Measurements from ENCODE around the gene OSBPL9.

The OSBPL9 gene

GRCh38 chr1:51669816-51670215 lies 52.9 kb downstream of the OSBPL9 start:
- no peaks in the 10 kb centered on the region for H3K27me3 ChIP-seq (replicated peaks; ENCODE audit: control insufficient read depth, insufficient read depth, low read length)
- H3K36me3 ChIP-seq (ENCODE audit: control insufficient read depth, insufficient read depth, low read length) = no peaks in the 10 kb centered on the region
- no peak for DNase-seq (ENCODE audit: extremely low read depth, insufficient read length)
- no peak for TF ChIP-seq CTCF (IDR thresholded peaks at IDR 0.05; ENCODE audit: insufficient read depth, low read length, poor library complexity, severe bottlenecking)
- no peak overlapping the region for H3K4me3 ChIP-seq (replicated peaks; ENCODE audit: low read depth, low read length)

DNA sequence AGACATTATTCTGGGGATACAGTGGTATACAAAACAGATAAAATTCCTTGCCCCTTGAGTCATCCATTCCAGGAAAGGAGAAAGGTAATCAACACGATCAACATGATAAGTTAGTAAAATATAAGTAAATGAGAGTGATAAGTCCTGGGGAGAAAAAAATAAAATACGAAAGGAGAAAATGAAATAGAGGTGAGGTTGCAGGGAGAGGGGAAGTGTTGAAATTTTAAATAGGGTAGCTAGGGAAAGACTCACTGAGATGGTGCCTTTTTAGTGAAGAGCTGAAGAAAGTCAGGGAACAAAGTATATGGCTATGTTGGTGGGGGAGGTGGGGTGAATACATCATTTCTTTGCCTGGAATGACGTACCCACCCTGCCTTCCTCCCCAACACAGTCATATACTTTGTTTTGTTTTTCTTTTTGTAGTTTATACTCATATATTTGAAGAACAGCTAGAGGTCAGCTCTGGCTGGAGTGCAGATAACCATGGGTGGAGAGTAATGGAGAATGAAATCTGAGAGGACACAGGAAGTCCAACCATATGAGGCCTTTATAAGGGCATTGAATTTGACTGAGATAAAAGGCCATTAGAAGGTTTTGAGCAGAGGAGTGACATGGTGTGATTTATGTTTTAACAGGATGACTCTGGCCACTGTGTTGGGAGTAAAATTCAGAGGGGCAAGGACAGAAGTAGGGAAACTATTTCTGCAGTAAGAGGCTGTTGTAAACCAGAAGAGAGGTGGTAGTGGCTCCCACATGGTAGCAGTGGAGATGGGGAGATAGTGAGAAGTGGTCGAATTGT lies 54.8 kb downstream of the OSBPL9 start:
- no peaks in the 10 kb centered on the region for H3K27me3 ChIP-seq (replicated peaks; ENCODE audit: control insufficient read depth, insufficient read depth, low read length)
- H3K36me3 ChIP-seq (ENCODE audit: control insufficient read depth, insufficient read depth, low read length) = no peaks in the 10 kb centered on the region
- no peak for TF ChIP-seq CTCF (IDR thresholded peaks at IDR 0.05; ENCODE audit: insufficient read depth, low read length, poor library complexity, severe bottlenecking)
- H3K4me3 ChIP-seq (replicated peaks; ENCODE audit: low read depth, low read length) = no peak overlapping the region
- no peak for DNase-seq (ENCODE audit: extremely low read depth, insufficient read length)

DNA sequence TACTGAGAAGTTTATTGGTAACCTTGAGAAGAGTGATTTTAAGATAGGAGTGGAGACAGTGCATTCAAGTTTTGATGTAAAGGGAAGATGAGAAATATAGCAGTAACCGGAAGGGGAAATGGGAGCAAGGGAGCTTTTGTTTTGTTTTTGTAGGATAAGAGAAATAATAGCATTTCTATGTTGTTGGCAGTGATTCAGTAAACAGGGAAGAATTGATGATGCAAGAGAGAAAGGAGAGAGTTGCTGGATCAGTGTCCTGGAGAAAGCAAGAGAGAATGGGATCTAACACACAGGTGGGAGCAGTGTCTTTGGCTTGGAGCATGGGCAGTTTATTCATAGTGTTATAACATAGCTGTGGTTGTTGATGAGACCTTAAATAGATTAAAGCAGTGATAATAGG lies 56.4 kb downstream of the OSBPL9 start:
- no peak overlapping the region for H3K4me3 ChIP-seq (replicated peaks; ENCODE audit: low read depth, low read length)
- H3K27me3 ChIP-seq (replicated peaks; ENCODE audit: control insufficient read depth, insufficient read depth, low read length) = no peaks in the 10 kb centered on the region
- TF ChIP-seq CTCF (IDR thresholded peaks at IDR 0.05; ENCODE audit: insufficient read depth, low read length, poor library complexity, severe bottlenecking) = no peak
- no peak for DNase-seq (ENCODE audit: extremely low read depth, insufficient read length)
- H3K36me3 ChIP-seq (ENCODE audit: control insufficient read depth, insufficient read depth, low read length) = no peaks in the 10 kb centered on the region

DNA sequence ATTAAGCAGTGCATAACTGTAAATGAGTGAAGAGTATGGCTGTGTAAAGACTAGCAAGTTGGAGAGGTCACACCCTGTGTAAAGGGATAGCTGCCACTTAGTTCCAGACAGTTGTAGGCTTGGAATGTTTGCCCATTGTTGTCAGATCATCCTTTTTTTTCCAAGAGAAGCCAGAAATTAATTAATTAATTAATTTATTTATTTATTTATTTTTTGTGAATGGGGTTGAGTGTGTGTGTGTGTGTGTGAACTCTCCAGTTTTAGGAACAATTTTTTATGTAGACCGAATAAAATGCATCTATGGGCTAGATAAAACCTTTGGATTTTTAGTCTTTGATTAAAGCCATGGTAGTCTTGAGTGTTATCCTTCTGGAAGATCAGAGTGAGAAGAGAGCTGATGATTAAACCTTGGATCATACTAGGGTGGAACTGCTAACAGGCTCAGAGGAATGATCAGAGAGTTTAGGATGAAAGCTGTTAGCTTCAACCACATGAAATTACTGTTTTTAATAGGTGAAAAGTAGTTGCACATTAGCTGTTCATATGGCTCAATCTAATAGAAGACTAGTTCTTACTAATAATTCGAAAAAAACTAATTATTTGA lies 58.4 kb downstream of the OSBPL9 start:
- DNase-seq (ENCODE audit: extremely low read depth, insufficient read length) = no peak
- Histone ChIP-seq H3K4me3 (replicated peaks; ENCODE audit: low read depth, low read length) (no peak overlapping the region), H3K27me3 (replicated peaks; ENCODE audit: control insufficient read depth, insufficient read depth, low read length) (no peaks in the 10 kb centered on the region), H3K36me3 (ENCODE audit: control insufficient read depth, insufficient read depth, low read length) (no peaks in the 10 kb centered on the region)
- no peak for TF ChIP-seq CTCF (IDR thresholded peaks at IDR 0.05; ENCODE audit: insufficient read depth, low read length, poor library complexity, severe bottlenecking)

DNA sequence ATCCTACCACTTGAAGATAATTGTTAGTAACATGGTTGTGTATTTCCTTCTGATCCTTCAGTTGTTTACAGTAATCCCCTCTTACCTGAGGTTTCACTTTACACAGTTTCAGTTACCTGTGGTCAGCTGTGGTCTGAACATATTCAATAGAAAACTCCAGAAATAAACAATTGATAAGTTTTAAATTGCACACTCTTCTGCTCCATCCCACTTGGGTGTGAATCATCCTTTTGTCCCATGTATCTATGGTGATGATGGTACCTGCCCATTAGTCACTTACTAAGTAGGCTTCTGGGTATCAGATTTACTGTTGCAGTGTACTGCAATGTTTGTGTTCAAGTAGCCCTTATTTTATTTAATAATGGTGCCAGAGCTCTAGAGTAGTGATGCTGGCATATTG lies 62.5 kb downstream of the OSBPL9 start:
- peak; percentile 32 for DNase-seq (ENCODE audit: extremely low read depth, insufficient read length)
- no peaks in the 10 kb centered on the region for H3K27me3 ChIP-seq (replicated peaks; ENCODE audit: control insufficient read depth, insufficient read depth, low read length)
- TF ChIP-seq CTCF (IDR thresholded peaks at IDR 0.05; ENCODE audit: insufficient read depth, low read length, poor library complexity, severe bottlenecking) = no peak
- no peaks in the 10 kb centered on the region for H3K36me3 ChIP-seq (ENCODE audit: control insufficient read depth, insufficient read depth, low read length)
- no peak overlapping the region for H3K4me3 ChIP-seq (replicated peaks; ENCODE audit: low read depth, low read length)
